HFFc6 (cell line): ENCODE measurements around the gene DOC2A. TPM values are rescaled to one million over a fixed set of nuclear protein-coding genes. Genes with fewer than 3 reads are reported as not detected.

Experiments
- DNase-seq: peaks from one replicate; pipeline ENCODE4 v3.0.0-alpha.2; 2018
- H3K27ac Mint-ChIP-seq: 2 replicates; pipeline ENCODE4 v1.8.0; 2020; ENCODE audit warnings: mild to moderate bottlenecking, mixed read lengths
- H3K27me3 Mint-ChIP-seq: 2 replicates; pipeline ENCODE4 v1.8.0; 2021; ENCODE audit warnings: mild to moderate bottlenecking, moderate library complexity, mixed read lengths; ENCODE audit not compliant: insufficient read depth
- H3K36me3 Mint-ChIP-seq: 2 replicates; pipeline ENCODE4 v1.8.0; 2021; ENCODE audit warnings: low read depth, mixed read lengths
- H3K4me1 Mint-ChIP-seq: 2 replicates; pipeline ENCODE4 v1.8.0; 2020; ENCODE audit warnings: low read depth, mixed read lengths
- H3K4me3 Mint-ChIP-seq: 2 replicates; pipeline ENCODE4 v1.8.0; 2020; ENCODE audit warnings: mild to moderate bottlenecking, moderate library complexity, mixed read lengths
- H3K9me3 Mint-ChIP-seq: 2 replicates; pipeline ENCODE4 v1.8.0; 2020; ENCODE audit warnings: mild to moderate bottlenecking, mixed read lengths
- CTCF ChIP-seq: fragments of 200-600 bp; sonication (generic); IDR thresholded peaks from 2 replicates; pipeline ENCODE4 v1.5.0; 2021; ENCODE audit warnings: antibody characterized with exemption, mild to moderate bottlenecking
- total RNA-seq, 6 experiments: library from RNA; stranded (reverse); fragmentation: NEBNext Ultra II Directional; extraction: Animal tissue kit (Norgen Biotek cat#: 25700); gene quantifications; 2 replicates in 1 of 6; 3 replicates in 5 of 6; pipeline ENCODE4 v1.2.3, GENCODE V29; 2021

The DOC2A gene
- total RNA-seq, 6 experiments from 2014 or later = 0.19 to 0.30 TPM; not detected in 4

GRCh38 chr16:30004811-30005242 lies 6.0 kb downstream of the DOC2A start:
- Mint-ChIP-seq H3K4me1 (no peaks in the 10 kb centered on the region), H3K27me3 (peaks cover 14% of the 10 kb centered on the region), H3K4me3 (no peak overlapping the region), H3K36me3 (peaks cover under 1% of the 10 kb centered on the region; the same call in 1 of the 2 replicates), H3K27ac (no peak overlapping the region), H3K9me3 (no peaks in the 10 kb centered on the region)
- no peak for DNase-seq
- no peak for TF ChIP-seq CTCF

GRCh38 chr16:30004424-30004776 lies 6.4 kb downstream of the DOC2A start:
- H3K36me3 Mint-ChIP-seq = peaks cover 4% of the 10 kb centered on the region; the same call in 1 of the 2 replicates
- no peak overlapping the region for H3K27ac Mint-ChIP-seq
- no peaks in the 10 kb centered on the region for H3K9me3 Mint-ChIP-seq
- H3K4me3 Mint-ChIP-seq = no peak overlapping the region
- TF ChIP-seq CTCF = no peak
- no peaks in the 10 kb centered on the region for H3K4me1 Mint-ChIP-seq
- no peak for DNase-seq
- H3K27me3 Mint-ChIP-seq = peaks cover 14% of the 10 kb centered on the region

- Mint-ChIP-seq H3K27me3 (peaks cover 14% of the 10 kb centered on the region), H3K9me3 (no peaks in the 10 kb centered on the region), H3K4me1 (no peaks in the 10 kb centered on the region), H3K27ac (no peak overlapping the region; the same call in 1 of the 2 replicates), H3K4me3 (no peak overlapping the region), H3K36me3 (peaks cover 5% of the 10 kb centered on the region; the same call in 1 of the 2 replicates)
- DNase-seq = no peak
- no peak for TF ChIP-seq CTCF
These were observed 7.0 kb downstream of the DOC2A start for GRCh38 chr16:30003670-30004423.

- no peak for DNase-seq
- H3K27ac Mint-ChIP-seq = peak overlapping the region; percentile 54; the same call in 1 of the 2 replicates
- no peak for TF ChIP-seq CTCF
- H3K4me1 Mint-ChIP-seq = no peaks in the 10 kb centered on the region
- H3K4me3 Mint-ChIP-seq = no peak overlapping the region
- peaks cover 13% of the 10 kb centered on the region; the same call in 1 of the 2 replicates for H3K36me3 Mint-ChIP-seq
- H3K27me3 Mint-ChIP-seq = peaks cover 7% of the 10 kb centered on the region
- no peaks in the 10 kb centered on the region for H3K9me3 Mint-ChIP-seq
These were observed 8.0 kb downstream of the DOC2A start for GRCh38 chr16:30002614-30003346.

GRCh38 chr16:30000735-30001631 lies 9.8 kb downstream of the DOC2A start:
- H3K27ac Mint-ChIP-seq = no peak overlapping the region

More at GRCh38 chr16:30000735-30001631, 9.8 kb downstream of the DOC2A start:
- no peaks in the 10 kb centered on the region for H3K9me3 Mint-ChIP-seq
- H3K27me3 Mint-ChIP-seq = peaks cover 5% of the 10 kb centered on the region
- DNase-seq = no peak
- no peak overlapping the region for H3K4me3 Mint-ChIP-seq
- H3K36me3 Mint-ChIP-seq = peaks cover 23% of the 10 kb centered on the region
- peak; percentile 8; the same call in 1 of the 2 replicates for TF ChIP-seq CTCF
- H3K4me1 Mint-ChIP-seq = peaks cover 6% of the 10 kb centered on the region
